ENCODE data around the gene ZCWPW1. TPM values are rescaled to one million over a fixed set of nuclear protein-coding genes. Genes with fewer than 3 reads are reported as not detected.

ZCWPW1 gene
- total and polyA plus RNA-seq, 10 of the 15 experiments (the other 5 are each of a cell fraction or from before 2014, with no cell fraction given) = 1.3 to 4.4 (median 3.7) TPM

GRCh38 chr7:100413346-100413745 is 15.2 kb downstream of the ZCWPW1 start:
- SMC1A ChIA-PET (ENCODE audit: uncharacterized antibody, unreplicated experiment) = interaction anchor here (1.2 to 2.4 kb wide), 4 partner anchors 9 to 48 kb away, joined by 3 to 8 read pairs (median 5); partner anchors contain the start of gene ZCWPW1

More at GRCh38 chr7:100413346-100413745, 15.2 kb downstream of the ZCWPW1 start:
- ChIA-PET RAD21 (ENCODE audit: unreplicated experiment) (interaction anchor here (1.6 kb wide), 1 partner anchor 39 kb away, joined by 5 read pairs; no protein-coding TSS in a partner anchor), CTCF (interaction anchor here (1.0 to 1.7 kb wide), 2 partner anchors 39 to 64 kb away, joined by 3 to 7 read pairs; no protein-coding TSS in a partner anchor), POLR2A (interaction anchor here (0.6 to 1.4 kb wide), 5 partner anchors 11 to 263 kb away, joined by 3 to 4 read pairs (median 3); partner anchors contain the start of gene MEPCE)
- Histone ChIP-seq H3K36me3 (ENCODE audit: control insufficient read depth in 2 of 2, insufficient read depth in 2 of 2, low read length in 1 of 2) (no peaks in the 10 kb centered on the region), H3K27ac (ENCODE audit: control insufficient read depth, insufficient read depth) (peak overlapping the region; percentile 50), H4K20me1 (ENCODE audit: control insufficient read depth, insufficient read depth) (no peaks in the 10 kb centered on the region), H3K4me1 (ENCODE audit: control insufficient read depth, insufficient read depth, low read length) (peaks cover 11% of the 10 kb centered on the region), H3K4me3 (no peak overlapping the region; the same call in 1 of the 2 replicates), H3K79me2 (ENCODE audit: control insufficient read depth, insufficient read depth, low read length) (no peaks in the 10 kb centered on the region), H3K4me2 (ENCODE audit: control insufficient read depth, insufficient read depth) (peak overlapping the region; percentile 73), H3K27me3 (replicated peaks in 1 of 2; ENCODE audit: control insufficient read depth in 2 of 2, insufficient read depth in 2 of 2, low read length in 1 of 2) (no peaks in the 10 kb centered on the region), H3K9ac (ENCODE audit: control insufficient read depth, insufficient read depth, low read length) (peak overlapping the region; percentile 19; the same call in 1 of the 2 replicates), H3K9me3 (replicated peaks; ENCODE audit: control insufficient read depth, insufficient read depth, low read length) (no peaks in the 10 kb centered on the region; the same call in 2 of the 3 replicates), H2AFZ (ENCODE audit: control insufficient read depth, low read depth, low read length) (peak overlapping the region; percentile 54)
- BruUV-seq (replicated peaks) = no TSS peak
- in situ Hi-C loops (cut with MboI) = no loop called here
- intact Hi-C loops (cut with micrococcal nuclease; ENCODE audit: unreplicated experiment) = no loop called here
- DNase-seq (ENCODE audit: low read depth, low spot score) (no peak), FAIRE-seq (peak; percentile 64), ATAC-seq (peak; percentile 60)
- no peak for TF ChIP-seq HDAC6 (IDR thresholded peaks at IDR 0.05; ENCODE audit: unreplicated experiment)
- TF ChIP-seq USF1 (IDR thresholded peaks at IDR 0.05; ENCODE audit: borderline replicate concordance, extremely low read length, insufficient read depth, low read depth, low read length) = no peak
- TF ChIP-seq TCF3 (IDR thresholded peaks at IDR 0.05; ENCODE audit: borderline replicate concordance, insufficient read depth, low read depth, low read length) = no peak
- no peak for TF ChIP-seq CBFB (IDR thresholded peaks at IDR 0.05; ENCODE audit: low read depth)
- TF ChIP-seq ZSCAN29 (IDR thresholded peaks at IDR 0.05) = no peak
- no peak for TF ChIP-seq USF2 (IDR thresholded peaks at IDR 0.05; ENCODE audit: borderline replicate concordance, low read depth, low read length)
